B cell (primary cell): ENCODE results near the gene PTPN11. TPM values are rescaled to one million over a fixed set of nuclear protein-coding genes. Genes with fewer than 3 reads are reported as not detected.
"Not testable (repeated sequence)": the region's sequence is repeated elsewhere in the genome, so short reads cannot be mapped to it uniquely, and the experiment has no call there.

Experiments
- ATAC-seq: fragments of 200-7000 bp; cut with Tn5 transposase; one replicate; pipeline ENCODE4 v1.10.0; 2021; ENCODE audit warnings: low read depth, mild to moderate bottlenecking, moderate number of reproducible peaks, moderate library complexity
- CTCF ChIA-PET: fragments of 350-600 bp; sonication (Branson Sonifier 250); formaldehyde crosslinking; loops from one replicate; lab custom pipeline; 2021; ENCODE audit warnings: antibody characterized with exemption, inconsistent platforms; lab: Charles Lee
- POLR2A ChIA-PET: fragments of 350-600 bp; sonication (Branson Sonifier 250); formaldehyde crosslinking; loops from one replicate; lab custom pipeline; 2021; ENCODE audit warnings: antibody characterized with exemption; lab: Charles Lee
- DNase-seq: peaks from one replicate; pipeline ENCODE4 v3.0.0; 2013
- H2AFZ ChIP-seq: 2 replicates; pipeline ENCODE4 v1.6.1; 2012; ENCODE audit warnings: mild to moderate bottlenecking, low read depth, low read length; ENCODE audit not compliant: insufficient read depth, poor library complexity, severe bottlenecking
- H3K27ac ChIP-seq, 2 donors: 1 replicate in 1 of 2; 2 replicates in 1 of 2; pipeline ENCODE4 v1.5.1; 2012 to 2013; ENCODE audit warnings: low read length in 2 of 2, mild to moderate bottlenecking in 2 of 2, moderate library complexity in 1 of 2
- H3K27me3 ChIP-seq, 4 experiments: fragments of 200-600 bp in 1 of 4; sonication (generic) in 1 of 4; replicated peaks in 1 of 4; 1 replicate in 2 of 4; 2 replicates in 2 of 4; pipeline versions ENCODE4 v1.6.1 to v1.7.0; 2013 to 2016; ENCODE audit warnings: low read length in 3 of 4, mild to moderate bottlenecking in 2 of 4, mixed read lengths in 1 of 4, moderate library complexity in 1 of 4; ENCODE audit not compliant: insufficient read depth in 4 of 4, control insufficient read depth in 3 of 4; ENCODE audit errors: control extremely low read depth in 1 of 4
- H3K36me3 ChIP-seq, 2 experiments: replicated peaks in 1 of 2; 1 replicate in 1 of 2; 2 replicates in 1 of 2; pipeline versions ENCODE4 v1.6.1 to v1.7.1; 2013; ENCODE audit warnings: low read length in 1 of 2; ENCODE audit not compliant: insufficient read depth in 2 of 2, control insufficient read depth in 1 of 2; ENCODE audit errors: control extremely low read depth in 1 of 2, extremely low read depth in 1 of 2
- H3K4me1 ChIP-seq, 2 donors: fragments of 200-600 bp in 1 of 2; sonication (generic) in 1 of 2; 1 replicate in 1 of 2; 2 replicates in 1 of 2; pipeline versions ENCODE4 v1.5.1 to v1.6.1; 2013 to 2017; ENCODE audit warnings: low read length in 2 of 2; ENCODE audit not compliant: control insufficient read depth in 2 of 2, insufficient read depth in 2 of 2
- H3K4me2 ChIP-seq: replicated peaks from 2 replicates; pipeline ENCODE3; 2012; ENCODE audit warnings: mild to moderate bottlenecking, low read depth, low read length; ENCODE audit not compliant: poor library complexity, severe bottlenecking
- H3K4me3 ChIP-seq, 5 experiments: fragments of 200-600 bp in 1 of 5; sonication (generic) in 1 of 5; 1 replicate in 3 of 5; 2 replicates in 2 of 5; pipeline versions ENCODE4 v1.5.1 to v1.7.0; 2011 to 2016; ENCODE audit warnings: low read length in 4 of 5, mild to moderate bottlenecking in 4 of 5, low read depth in 2 of 5, control low read depth in 1 of 5, moderate library complexity in 1 of 5; ENCODE audit not compliant: insufficient read depth in 1 of 5; ENCODE audit errors: control extremely low read depth in 1 of 5, extremely low read depth in 1 of 5
- H3K79me2 ChIP-seq: fragments of 200-600 bp; sonication (generic); one replicate; pipeline ENCODE4 v1.6.0; 2016; ENCODE audit warnings: low read length; ENCODE audit not compliant: control insufficient read depth, insufficient read depth
- H3K9ac ChIP-seq: fragments of 200-600 bp; sonication (generic); 2 replicates; pipeline ENCODE4 v1.6.1; 2017; ENCODE audit warnings: mild to moderate bottlenecking, low read length, moderate library complexity
- H3K9me3 ChIP-seq, 3 donors: one replicate each; pipeline versions ENCODE4 v1.6.1 to v1.7.1; 2013; ENCODE audit warnings: low read length in 2 of 3; ENCODE audit not compliant: control insufficient read depth in 2 of 3, insufficient read depth in 1 of 3; ENCODE audit errors: control extremely low read depth in 1 of 3
- H4K20me1 ChIP-seq: 2 replicates; pipeline ENCODE4 v1.6.0; 2012; ENCODE audit warnings: mild to moderate bottlenecking, low read length; ENCODE audit not compliant: insufficient read depth, control insufficient read depth, poor library complexity, severe bottlenecking
- H3K27ac Mint-ChIP-seq: one replicate; pipeline ENCODE4 v1.8.0; 2021; ENCODE audit warnings: mixed read lengths
- H3K27me3 Mint-ChIP-seq: one replicate; pipeline ENCODE4 v1.8.0; 2021; ENCODE audit warnings: mixed read lengths
- H3K4me1 Mint-ChIP-seq: one replicate; pipeline ENCODE4 v1.8.0; 2021; ENCODE audit warnings: mixed read lengths
- H3K4me3 Mint-ChIP-seq: one replicate; pipeline ENCODE4 v1.8.0; 2021; ENCODE audit warnings: mixed read lengths
- H3K9me3 Mint-ChIP-seq: one replicate; pipeline ENCODE4 v1.8.0; 2022; ENCODE audit warnings: mixed read lengths; ENCODE audit not compliant: insufficient read depth
- EZH2 ChIP-seq: IDR thresholded peaks from 2 replicates; pipeline ENCODE4 v1.6.1; 2012; ENCODE audit warnings: borderline replicate concordance, low read depth, mild to moderate bottlenecking, moderate library complexity, low read length; ENCODE audit not compliant: insufficient read depth, poor library complexity, severe bottlenecking
- WGBS: methylation state at CpG from one replicate; pipeline ENCODE4 v1.1.5; 2013; ENCODE audit warnings: missing lambda C conversion rate; ENCODE audit not compliant: insufficient coverage; 5-methylcytosine and 5-hydroxymethylcytosine counted together
- intact Hi-C: fragments of 100-400 bp; cut with micrococcal nuclease; formaldehyde crosslinking; loops from one replicate; pipeline ENCODE4 v1.10.0; 2022
- polyA plus RNA-seq: library from polyadenylated mRNA; depleted of rRNA; stranded (reverse); fragments of >200 nt; gene quantifications from 2 replicates; pipeline ENCODE4 v1.2.3, GENCODE V29; 2012
- total RNA-seq, 2 donors: library from RNA; stranded (reverse); fragments of 120-200 nt in 1 of 2; gene quantifications; 1 replicate in 1 of 2; 2 replicates in 1 of 2; pipeline versions ENCODE4 v1.2.3 to v1.2.4, GENCODE V29; 2013 to 2022
- TF ChIP-seq, protein P1 (sequence below): fragments of 200-600 bp; IDR thresholded peaks from one replicate; pipeline ENCODE4 v1.8.0; 2022; ENCODE audit warnings: antibody characterized with exemption, mild to moderate bottlenecking

The PTPN11 gene
- total and polyA plus RNA-seq, 2 donors (not counting 1 experiment from before 2014, with no cell fraction given) = 7.8 to 53.1 TPM

DNA sequence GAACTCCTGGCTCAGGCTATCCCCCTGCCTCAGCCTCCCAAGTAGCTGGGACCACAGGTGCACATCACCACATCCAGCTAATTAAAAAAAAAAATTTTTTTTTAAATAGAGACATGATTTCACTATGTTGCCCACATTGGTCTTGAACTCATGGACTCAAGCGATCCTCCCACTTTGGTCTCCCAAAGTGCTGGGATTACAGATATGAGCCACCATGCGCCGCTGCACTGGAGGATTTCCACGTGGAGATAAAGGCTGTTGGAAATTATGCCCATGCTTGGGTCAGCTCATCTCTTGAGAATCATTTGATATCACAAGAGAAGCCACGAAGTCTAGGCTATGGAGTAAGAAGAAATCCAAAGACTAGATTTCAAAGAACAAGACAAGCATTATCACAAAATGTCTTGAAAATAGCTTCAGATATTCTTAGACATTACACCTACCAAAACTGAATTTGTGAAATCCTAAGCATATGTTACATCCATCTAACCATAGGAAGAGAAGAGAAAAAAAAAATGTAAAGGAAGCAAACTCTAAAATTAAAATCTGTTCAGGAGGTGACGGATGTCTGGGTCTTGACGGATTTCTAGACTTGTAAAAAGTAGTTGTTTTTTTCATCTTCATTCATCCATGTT lies 99.1 kb downstream of the PTPN11 start:
- Histone ChIP-seq H3K27ac (no peak overlapping the region), H2AFZ (no peak overlapping the region), H3K9ac (no peak overlapping the region), H3K4me2 (no peak overlapping the region), H3K36me3 (no peaks in the 10 kb centered on the region), H3K9me3 (no peaks in the 10 kb centered on the region), H3K79me2 (no peaks in the 10 kb centered on the region), H4K20me1 (no peaks in the 10 kb centered on the region), H3K4me3 (no peak overlapping the region), H3K27me3 (no peaks in the 10 kb centered on the region), H3K4me1 (no peaks in the 10 kb centered on the region)
- no peak overlapping the region for H3K4me3 Mint-ChIP-seq
- ATAC-seq = no peak
- ChIA-PET POLR2A (no interaction called here), CTCF (no interaction called here)
- no peak overlapping the region for H3K27ac Mint-ChIP-seq
- intact Hi-C loops = no loop called here
- H3K27me3 Mint-ChIP-seq = peaks cover 8% of the 10 kb centered on the region
- H3K4me1 Mint-ChIP-seq = no peaks in the 10 kb centered on the region
- no peak for TF ChIP-seq EZH2
- TF ChIP-seq, protein P1, sequence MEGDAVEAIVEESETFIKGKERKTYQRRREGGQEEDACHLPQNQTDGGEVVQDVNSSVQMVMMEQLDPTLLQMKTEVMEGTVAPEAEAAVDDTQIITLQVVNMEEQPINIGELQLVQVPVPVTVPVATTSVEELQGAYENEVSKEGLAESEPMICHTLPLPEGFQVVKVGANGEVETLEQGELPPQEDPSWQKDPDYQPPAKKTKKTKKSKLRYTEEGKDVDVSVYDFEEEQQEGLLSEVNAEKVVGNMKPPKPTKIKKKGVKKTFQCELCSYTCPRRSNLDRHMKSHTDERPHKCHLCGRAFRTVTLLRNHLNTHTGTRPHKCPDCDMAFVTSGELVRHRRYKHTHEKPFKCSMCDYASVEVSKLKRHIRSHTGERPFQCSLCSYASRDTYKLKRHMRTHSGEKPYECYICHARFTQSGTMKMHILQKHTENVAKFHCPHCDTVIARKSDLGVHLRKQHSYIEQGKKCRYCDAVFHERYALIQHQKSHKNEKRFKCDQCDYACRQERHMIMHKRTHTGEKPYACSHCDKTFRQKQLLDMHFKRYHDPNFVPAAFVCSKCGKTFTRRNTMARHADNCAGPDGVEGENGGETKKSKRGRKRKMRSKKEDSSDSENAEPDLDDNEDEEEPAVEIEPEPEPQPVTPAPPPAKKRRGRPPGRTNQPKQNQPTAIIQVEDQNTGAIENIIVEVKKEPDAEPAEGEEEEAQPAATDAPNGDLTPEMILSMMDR = no peak
- 72% methylated on average over 3 of the region's 7 CpGs for WGBS
- no peaks in the 10 kb centered on the region for H3K9me3 Mint-ChIP-seq
- DNase-seq = no peak

GRCh38 chr12:112518365-112518735 lies 99.6 kb downstream of the PTPN11 start:
- no peaks in the 10 kb centered on the region for H3K27me3 ChIP-seq
- H3K79me2 ChIP-seq = no peaks in the 10 kb centered on the region
- ATAC-seq (no peak), DNase-seq (no peak)
- H3K4me2 ChIP-seq = no peak overlapping the region
- no peak overlapping the region for H3K9ac ChIP-seq
- no peak overlapping the region for H3K27ac ChIP-seq
- Mint-ChIP-seq H3K4me3 (no peak overlapping the region), H3K4me1 (no peaks in the 10 kb centered on the region), H3K27me3 (peaks cover 8% of the 10 kb centered on the region), H3K27ac (no peak overlapping the region), H3K9me3 (no peaks in the 10 kb centered on the region)
- CTCF ChIA-PET = no interaction called here
- no peaks in the 10 kb centered on the region for H3K36me3 ChIP-seq
- intact Hi-C loops = no loop called here
- H3K4me3 ChIP-seq = no peak overlapping the region
- H3K9me3 ChIP-seq = no peaks in the 10 kb centered on the region
- TF ChIP-seq, protein P1 = no peak
- TF ChIP-seq EZH2 = no peak
- H4K20me1 ChIP-seq = no peaks in the 10 kb centered on the region
- no peak overlapping the region for H2AFZ ChIP-seq
- WGBS = 100% methylated on average over 1 of the region's 7 CpGs
- H3K4me1 ChIP-seq = no peaks in the 10 kb centered on the region
- POLR2A ChIA-PET = no interaction called here

- 93% methylated on average over 26 of the region's 26 CpGs for WGBS
- H3K79me2 ChIP-seq, H3K9ac ChIP-seq, H3K27ac ChIP-seq, H2AFZ ChIP-seq, H3K9me3 Mint-ChIP-seq, DNase-seq, H3K4me3 ChIP-seq, H3K36me3 ChIP-seq, H3K4me1 Mint-ChIP-seq, CTCF ChIA-PET, POLR2A ChIA-PET, H3K4me2 ChIP-seq, H3K27me3 Mint-ChIP-seq, H3K27ac Mint-ChIP-seq, H3K27me3 ChIP-seq, H3K9me3 ChIP-seq, ATAC-seq, H4K20me1 ChIP-seq, intact Hi-C loops, H3K4me3 Mint-ChIP-seq, H3K4me1 ChIP-seq: not testable (repeated sequence)
These were observed 101.1 kb downstream of the PTPN11 start for GRCh38 chr12:112519841-112520340.
